DMS79 treated with DMSO at 0.1 percent for 48 hours (cell line): ENCODE results near the gene OR52I1.

ENCODE experiments used
- DNase-seq: peaks from one replicate; lab custom pipeline; 2025; lab: John Stamatoyannopoulos, UW

Gene OR52I1

DNA sequence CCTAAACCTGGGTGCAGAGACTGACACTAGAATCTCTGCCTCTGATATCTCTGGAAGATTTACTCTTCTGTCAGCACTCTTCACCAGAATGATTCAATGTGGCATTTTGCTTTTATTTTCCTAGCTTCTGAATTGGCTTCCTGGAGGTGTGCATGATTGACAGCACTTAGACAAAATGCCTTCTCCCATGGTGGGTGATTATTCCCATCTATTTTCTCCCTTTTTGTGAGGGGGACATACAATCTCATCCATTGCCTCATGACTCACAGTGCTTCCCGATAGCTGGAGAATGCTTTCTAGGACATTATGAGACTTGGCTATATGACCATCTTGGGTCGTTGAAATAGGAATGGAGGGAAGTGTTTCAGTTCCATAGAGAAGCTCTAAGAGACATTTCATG is 18.1 kb downstream of the OR52I1 start:
- DNase-seq: no peak

DNA sequence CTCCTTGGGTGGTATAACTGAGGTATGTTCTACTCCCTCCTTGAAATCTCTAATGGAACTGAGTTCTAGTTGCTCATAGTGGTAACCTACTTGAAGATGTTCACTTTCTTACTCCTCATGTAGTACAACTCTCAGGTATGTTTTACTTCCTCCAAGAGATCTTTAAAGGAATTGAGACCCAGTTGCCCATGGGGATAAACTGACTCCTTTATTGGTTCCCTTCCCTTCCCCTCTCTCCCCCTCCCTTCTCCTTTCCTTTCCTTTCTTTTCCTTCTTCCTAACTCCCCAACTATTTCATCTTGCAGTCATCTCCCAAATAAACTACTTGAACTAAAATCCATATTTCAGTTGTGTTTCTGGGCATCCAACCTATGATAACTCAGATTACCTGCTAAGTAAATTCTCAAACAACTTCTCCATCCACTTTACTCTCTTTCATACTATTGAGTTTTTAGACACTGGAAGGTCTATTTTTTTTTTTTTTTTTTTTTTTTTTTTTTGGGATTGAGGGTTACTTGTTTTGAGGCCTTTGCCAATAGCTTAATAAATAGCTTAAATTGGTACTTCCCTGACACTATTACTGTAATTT is 22.1 kb downstream of the OR52I1 start:
- DNase-seq: no peak

DNA sequence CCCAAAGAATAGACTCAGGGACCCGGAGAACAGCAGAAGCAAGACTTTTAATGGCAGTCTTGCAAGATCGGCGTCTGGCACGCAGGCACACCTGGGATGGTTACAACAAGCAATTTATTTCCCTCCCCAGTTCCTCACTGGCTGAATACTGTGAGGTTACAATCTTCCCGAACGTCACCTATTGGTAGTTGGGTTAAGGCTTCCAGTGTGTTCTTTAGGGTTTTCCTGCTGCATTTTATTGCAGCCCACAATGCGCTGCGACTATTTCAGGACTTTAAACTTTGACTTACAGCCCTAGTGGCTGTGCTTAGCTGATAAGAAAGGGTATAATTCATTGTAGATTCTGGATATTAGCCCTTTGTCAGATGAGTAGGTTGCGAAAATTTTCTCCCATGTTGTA is 25.7 kb downstream of the OR52I1 start:
- no peak for DNase-seq

- peak; percentile 87 for DNase-seq
Measured at GRCh38 chr11:4626207-4627099, 32.6 kb downstream of the OR52I1 start.

DNA sequence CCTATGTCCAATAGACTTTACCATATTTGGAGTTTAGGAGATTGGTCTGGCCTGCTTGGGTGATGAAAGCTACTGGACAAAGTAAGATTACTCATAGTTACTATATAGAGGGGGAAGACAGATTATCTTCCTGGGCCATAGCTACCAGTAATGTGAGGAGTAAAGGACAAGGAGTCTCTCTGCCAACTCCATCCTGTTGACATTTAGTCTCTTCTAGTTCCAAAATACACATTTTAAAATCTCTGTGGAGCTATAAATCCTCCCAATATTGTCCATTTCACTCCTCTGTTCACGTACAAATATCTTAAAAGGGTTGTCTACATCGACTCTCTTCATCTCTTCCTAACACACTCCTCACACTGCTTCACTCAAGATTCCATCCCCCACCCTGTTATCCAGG is 42.3 kb downstream of the OR52I1 start:
- DNase-seq: no peak

DNA sequence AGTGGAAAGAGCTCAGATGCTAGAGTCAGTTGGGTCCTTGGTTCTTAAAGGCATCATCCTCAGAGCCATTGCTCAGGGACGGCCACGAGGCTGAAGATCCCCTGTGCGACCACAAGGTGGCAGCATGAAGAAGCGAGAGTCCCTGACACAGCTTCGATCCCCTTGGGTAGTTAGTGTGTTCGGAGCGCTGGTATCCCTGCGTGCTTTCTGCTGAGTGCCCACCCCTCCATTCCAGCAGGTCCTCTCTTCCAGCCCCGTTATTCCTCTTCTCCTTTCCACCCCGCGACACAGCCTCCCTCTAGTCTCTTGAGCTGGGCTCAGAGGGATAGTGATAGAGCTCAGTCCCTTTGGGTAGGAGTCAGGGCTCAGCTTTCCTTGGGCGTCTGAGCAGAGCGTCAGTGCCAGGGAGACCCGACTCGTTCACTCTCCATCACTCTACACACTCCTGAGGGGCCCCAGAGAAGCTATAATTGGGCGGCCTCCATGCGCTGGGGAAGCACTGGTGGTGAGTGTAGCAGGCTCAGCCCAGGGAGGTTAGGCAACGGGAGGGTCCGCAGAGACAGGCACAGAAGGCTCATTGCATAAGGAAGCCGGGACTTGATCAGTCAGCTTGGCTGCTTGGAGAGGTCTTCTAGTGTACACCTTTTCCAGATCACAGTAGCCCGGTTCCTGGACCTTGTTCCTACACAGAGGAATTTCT is 43.3 kb downstream of the OR52I1 start, which contains the start of gene OR51D1:
OR51D1 (plus strand) TSS at position 516 of the 700 bp plus-strand sequence. CDS start 2,314 bp downstream, outside the sequence.
- peak; percentile 57 for DNase-seq

GRCh38 chr11:4637662-4638047 is 43.8 kb downstream of the OR52I1 start:
- DNase-seq: no peak

DNA sequence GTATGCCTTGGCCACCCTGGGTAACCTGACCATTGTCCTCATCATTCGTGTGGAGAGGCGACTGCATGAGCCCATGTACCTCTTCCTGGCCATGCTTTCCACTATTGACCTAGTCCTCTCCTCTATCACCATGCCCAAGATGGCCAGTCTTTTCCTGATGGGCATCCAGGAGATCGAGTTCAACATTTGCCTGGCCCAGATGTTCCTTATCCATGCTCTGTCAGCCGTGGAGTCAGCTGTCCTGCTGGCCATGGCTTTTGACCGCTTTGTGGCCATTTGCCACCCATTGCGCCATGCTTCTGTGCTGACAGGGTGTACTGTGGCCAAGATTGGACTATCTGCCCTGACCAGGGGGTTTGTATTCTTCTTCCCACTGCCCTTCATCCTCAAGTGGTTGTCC is 46.1 kb downstream of the OR52I1 start:
- DNase-seq: no peak

DNA sequence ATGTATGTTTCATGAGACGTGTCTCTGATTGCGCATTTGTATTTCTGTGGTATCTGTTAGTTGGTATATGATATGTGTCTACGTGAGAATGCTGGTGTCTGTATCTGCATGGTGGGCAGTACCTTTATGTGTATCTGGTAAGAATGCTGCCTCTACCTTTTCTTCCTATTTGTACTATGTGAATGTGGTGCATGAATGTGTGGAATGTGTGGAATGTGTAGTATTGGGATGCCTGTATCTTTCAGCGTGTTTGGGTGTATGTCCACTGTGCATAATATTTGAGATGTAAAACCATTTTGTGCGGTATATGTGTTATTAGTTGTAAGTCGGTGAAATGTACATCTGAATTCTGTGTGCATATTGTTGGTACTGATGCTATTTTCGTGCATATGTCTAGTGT is 47.7 kb downstream of the OR52I1 start:
- DNase-seq: no peak

DNA sequence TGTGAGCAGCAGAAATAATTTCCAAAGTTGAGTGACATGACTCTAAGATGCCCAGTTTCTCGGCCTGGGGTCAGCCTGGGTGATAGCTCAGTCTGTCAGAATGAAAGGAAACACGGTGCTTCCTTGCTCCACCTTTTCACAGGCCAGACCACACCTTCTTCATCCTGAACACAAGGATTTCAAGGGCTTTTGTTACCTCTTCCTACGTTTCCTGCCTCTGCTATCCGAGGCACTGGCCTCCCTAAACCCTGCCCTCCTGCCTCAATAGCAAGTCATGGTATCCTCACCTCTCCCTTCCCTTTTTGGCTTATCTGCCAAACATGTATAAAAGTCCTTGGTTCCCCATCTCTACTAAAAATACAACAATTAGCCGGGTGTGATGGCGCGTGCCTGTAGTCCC is 48.2 kb downstream of the OR52I1 start:
- DNase-seq: no peak

GRCh38 chr11:4643076-4643475 is 49.2 kb downstream of the OR52I1 start:
- DNase-seq: no peak

DNA sequence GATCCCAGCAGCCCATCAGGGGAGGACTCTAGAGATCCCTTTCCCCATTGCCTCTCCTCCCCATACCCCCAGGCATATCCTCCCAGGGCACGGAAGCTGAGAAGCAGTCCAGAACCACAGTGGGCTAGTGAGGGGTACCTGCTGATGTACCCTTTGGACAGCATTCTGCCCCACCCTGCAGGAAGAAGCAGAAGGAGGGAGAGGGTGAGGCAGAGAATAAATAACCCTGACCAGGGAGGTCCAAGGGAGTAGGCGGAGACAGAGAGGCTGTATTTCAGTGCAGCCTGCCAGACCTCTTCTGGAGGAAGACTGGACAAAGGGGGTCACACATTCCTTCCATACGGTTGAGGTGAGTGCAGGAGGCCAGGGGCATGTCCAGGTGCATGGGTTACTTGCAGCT is 49.8 kb downstream of the OR52I1 start, which contains the start of gene OR51E1:
OR51E1 (plus strand) TSS at position 301 of the 400 bp plus-strand sequence. CDS start 8,545 bp downstream, outside the sequence.
- DNase-seq: no peak

GRCh38 chr11:4644233-4644632 is 50.4 kb downstream of the OR52I1 start:
- DNase-seq: no peak
